OCI-LY7 (cell line): ENCODE data around the gene TCAF1.

Source experiments
- EZH2phosphoT487 ChIP-seq: fragments of 200-600 bp; sonication (generic); IDR thresholded peaks from 2 replicates; pipeline ENCODE4 v1.6.1; 2018; ENCODE audit warnings: low read depth, borderline replicate concordance, mild to moderate bottlenecking, mixed run types, antibody characterized with exemption, low read length, moderate library complexity, mixed read lengths
- TF ChIP-seq, protein P1 (sequence below): fragments of 200-600 bp; sonication (generic); conservative IDR thresholded peaks from 2 replicates; pipeline ENCODE4 v1.5.1; 2014; ENCODE audit warnings: mild to moderate bottlenecking, antibody characterized with exemption, low read length, moderate library complexity, mixed read lengths

DNA sequence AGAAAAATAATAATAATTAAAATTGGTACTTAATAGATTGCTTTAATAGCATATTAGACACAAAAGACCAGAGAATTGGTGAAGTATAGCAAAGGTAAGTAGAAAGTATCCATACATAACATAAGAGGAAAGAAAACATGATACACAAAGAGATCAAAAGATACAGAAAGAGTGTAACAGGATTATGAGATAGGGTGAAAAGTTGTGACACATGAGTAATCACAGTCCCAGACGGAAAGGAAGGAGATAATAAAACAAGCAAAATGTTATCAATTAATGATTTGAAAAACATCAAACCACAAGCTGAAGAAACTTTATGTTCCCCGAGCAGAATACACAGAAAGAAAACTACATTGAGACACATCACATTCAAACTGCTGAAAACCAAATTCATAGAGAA lies 10.5 kb downstream of the TCAF1 start:
- TF ChIP-seq, protein P1, sequence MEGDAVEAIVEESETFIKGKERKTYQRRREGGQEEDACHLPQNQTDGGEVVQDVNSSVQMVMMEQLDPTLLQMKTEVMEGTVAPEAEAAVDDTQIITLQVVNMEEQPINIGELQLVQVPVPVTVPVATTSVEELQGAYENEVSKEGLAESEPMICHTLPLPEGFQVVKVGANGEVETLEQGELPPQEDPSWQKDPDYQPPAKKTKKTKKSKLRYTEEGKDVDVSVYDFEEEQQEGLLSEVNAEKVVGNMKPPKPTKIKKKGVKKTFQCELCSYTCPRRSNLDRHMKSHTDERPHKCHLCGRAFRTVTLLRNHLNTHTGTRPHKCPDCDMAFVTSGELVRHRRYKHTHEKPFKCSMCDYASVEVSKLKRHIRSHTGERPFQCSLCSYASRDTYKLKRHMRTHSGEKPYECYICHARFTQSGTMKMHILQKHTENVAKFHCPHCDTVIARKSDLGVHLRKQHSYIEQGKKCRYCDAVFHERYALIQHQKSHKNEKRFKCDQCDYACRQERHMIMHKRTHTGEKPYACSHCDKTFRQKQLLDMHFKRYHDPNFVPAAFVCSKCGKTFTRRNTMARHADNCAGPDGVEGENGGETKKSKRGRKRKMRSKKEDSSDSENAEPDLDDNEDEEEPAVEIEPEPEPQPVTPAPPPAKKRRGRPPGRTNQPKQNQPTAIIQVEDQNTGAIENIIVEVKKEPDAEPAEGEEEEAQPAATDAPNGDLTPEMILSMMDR = no peak
- TF ChIP-seq EZH2phosphoT487 = no peak
